HG03095 (cell line): ENCODE results near the gene PPM1D.
"Not testable (repeated sequence)": the region's sequence is repeated elsewhere in the genome, so short reads cannot be mapped to it uniquely, and the experiment has no call there.

Experiments
- ATAC-seq: cut with Tn5 transposase; IDR thresholded peaks from one replicate; pipeline ENCODE4 v1.9.1; 2021; ENCODE audit warnings: moderate library complexity; ENCODE audit not compliant: unreplicated experiment

Gene PPM1D

GRCh38 chr17:60599620-60600489 is at the start of gene PPM1D:
Gene PPM1D (plus strand): TSS chr17:60600193. CDS start chr17:60600415, 222 bp downstream.
- peak; percentile 82 for ATAC-seq

DNA sequence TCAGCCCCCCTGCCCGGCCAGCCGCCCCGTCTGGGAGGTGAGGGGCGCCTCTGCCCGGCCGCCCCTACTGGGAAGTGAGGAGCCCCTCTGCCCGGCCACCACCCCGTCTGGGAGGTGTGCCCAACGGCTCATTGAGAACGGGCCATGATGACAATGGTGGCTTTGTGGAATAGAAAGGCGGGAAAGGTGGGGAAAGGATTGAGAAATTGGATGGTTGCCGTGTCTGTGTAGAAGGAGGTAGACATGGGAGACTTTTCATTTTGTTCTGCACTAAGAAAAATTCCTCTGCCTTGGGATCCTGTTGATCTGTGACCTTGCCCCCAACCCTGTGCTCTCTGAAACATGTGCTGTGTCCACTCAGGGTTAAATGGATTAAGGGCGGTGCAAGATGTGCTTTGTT is 47.7 kb upstream of the PPM1D start:
- not testable (repeated sequence) for ATAC-seq

DNA sequence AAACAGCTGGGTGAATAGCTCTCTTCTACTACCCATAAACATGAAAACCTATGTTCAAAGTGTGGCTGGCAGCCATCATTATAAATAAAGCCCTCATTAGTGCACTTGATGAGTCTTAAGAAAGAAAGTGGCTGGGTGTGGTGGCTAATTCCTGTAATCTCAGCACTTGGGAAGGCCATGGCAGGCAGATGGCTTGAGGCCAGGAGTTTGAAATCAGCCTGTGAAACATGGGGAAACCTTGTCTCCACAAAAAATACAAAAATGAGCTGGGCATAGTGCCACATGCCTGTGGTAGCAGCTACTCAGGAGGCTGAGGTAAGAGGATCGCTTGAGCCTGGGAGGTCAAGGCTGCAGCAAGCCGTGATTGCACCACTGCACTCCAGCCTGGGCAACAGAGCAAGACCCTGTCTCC is 45.6 kb upstream of the PPM1D start:
- ATAC-seq, result no peak

DNA sequence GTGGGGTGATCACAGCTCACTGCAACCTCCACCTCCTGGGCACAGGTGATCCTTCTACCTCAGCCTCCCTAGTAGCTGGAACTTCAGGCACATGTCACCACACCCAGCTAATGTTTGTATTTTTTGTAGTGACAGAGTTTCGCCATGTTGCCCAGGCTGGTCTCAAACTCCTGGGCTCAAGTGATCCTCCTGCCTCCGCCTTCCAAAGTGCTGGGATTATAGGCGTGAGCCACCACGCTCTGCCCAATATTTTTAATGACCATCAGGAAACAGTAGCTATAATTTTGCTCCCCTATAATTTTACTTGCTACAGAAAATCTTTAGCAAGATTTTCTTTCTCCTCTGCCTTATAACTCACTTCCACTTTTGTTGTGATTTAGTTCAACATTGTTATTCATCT is 44.2 kb upstream of the PPM1D start:
- ATAC-seq, result no peak

DNA sequence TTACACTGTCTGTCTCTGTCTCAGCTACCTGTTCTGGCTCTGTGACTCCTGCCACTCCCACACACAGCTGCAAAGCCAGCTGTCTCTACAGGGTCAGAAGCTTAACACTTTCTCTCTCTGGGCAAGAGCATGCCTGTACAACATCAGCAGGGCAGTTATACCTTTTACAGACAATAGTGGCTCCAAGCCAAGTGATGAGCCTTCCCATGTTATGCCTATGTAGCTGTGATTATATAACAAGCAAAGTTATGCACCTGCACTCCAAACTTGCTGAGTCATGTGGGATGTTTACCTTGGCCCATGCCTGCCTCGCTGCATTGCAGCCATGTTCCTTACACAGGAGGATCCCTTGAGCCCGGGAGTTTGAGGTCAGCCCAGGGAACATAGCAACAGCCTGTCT is 42.2 kb upstream of the PPM1D start:
- no peak for ATAC-seq

DNA sequence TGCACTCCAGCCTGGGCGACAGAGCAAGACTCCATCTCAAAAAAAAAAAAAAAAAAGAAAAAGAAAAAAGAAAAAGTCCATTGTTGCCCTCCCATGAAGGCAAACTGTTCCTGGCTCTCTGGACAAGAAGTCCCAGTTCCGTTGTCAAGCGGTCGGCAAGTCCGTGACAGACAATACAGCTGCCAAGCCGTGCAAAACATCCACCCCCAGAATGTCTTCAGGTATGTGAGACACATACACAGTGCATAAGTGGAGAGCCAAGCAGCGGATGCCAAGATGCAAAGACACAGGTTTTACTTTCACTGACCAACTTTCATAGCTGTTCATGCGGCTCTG is 40.4 kb upstream of the PPM1D start:
- no peak for ATAC-seq

DNA sequence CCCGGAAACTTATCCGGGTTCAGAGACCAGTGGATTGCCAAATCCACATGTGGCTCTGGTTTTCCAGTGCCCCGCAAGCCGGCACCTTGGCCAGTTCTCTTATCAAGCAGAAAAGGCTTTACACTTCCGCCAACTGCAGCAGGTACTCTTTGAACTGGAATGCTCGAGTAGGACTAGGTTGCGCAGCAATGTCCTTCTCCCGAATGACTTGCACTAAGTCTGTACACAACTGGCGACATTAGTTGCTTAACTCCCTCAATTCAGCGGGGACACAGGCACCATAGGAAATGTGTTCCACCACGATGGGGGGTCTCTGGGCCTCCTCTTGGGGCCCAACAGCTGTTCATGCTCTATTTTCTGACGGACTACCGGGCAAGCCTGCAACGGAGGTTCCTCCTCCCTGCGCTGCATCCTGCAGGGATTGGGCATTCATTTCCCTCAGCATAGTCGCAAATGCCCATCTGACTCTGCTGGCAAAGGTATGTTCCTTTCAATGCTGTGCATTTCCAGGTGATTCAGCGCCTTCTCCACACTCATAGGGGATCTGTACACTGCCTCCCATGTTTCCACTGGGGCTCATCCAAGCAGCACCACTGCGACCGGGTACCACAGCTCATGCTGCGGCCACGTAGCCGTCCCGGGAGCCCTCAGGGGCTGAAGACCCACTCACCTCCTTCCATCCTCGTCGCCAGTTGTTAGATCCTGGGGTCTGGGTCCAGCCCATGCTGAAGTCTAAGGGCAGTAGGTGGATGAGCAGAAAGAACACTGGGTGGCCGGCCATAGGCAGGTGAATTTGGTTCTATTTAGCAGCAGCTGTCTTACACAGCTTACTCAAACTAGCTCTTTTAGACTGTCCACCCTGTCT is 39.8 kb upstream of the PPM1D start:
- ATAC-seq, result no peak

DNA sequence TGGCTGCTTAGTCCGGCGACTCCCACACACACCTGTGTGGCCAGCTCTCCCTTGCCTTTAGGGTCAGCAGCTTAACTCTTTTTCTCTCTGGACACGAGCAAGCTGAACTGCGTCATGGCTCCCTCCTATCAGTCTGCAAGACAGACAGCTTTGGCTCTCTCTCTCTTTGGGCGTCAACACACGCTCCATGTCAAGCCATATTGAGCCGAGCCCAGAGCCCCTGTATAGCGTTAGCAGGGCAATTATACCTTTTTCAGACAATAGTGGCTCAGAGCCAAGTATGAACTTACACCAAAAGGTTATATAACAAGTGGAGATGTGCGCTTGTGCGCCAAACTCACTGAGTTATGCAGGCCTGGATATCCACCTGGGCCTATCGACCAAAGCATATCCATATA is 39.1 kb upstream of the PPM1D start:
- no peak for ATAC-seq

- no peak for ATAC-seq
Measured at GRCh38 chr17:60562421-60562820, 37.6 kb upstream of the PPM1D start.

GRCh38 chr17:60563743-60564142 is 36.2 kb upstream of the PPM1D start:
- ATAC-seq, result no peak

DNA sequence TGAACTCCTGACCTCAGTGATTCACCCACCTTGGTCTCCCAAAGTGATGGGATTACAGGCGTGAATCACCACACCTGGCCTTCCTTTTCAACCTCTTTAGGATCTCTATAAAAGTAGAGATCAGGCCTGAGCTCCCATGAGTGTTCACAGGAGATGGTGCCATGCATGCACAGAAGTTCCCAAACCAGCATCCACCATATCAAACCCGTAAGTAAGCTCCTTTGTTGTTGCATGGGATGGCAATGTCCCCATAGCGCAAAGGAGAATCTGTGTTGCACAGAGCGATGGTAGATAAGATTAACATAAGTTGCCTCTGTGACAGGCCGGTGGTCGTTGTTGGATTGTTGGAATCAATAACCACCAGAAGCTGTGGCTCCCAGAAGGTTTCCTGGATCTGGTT is 34.8 kb upstream of the PPM1D start:
- ATAC-seq, result no peak

DNA sequence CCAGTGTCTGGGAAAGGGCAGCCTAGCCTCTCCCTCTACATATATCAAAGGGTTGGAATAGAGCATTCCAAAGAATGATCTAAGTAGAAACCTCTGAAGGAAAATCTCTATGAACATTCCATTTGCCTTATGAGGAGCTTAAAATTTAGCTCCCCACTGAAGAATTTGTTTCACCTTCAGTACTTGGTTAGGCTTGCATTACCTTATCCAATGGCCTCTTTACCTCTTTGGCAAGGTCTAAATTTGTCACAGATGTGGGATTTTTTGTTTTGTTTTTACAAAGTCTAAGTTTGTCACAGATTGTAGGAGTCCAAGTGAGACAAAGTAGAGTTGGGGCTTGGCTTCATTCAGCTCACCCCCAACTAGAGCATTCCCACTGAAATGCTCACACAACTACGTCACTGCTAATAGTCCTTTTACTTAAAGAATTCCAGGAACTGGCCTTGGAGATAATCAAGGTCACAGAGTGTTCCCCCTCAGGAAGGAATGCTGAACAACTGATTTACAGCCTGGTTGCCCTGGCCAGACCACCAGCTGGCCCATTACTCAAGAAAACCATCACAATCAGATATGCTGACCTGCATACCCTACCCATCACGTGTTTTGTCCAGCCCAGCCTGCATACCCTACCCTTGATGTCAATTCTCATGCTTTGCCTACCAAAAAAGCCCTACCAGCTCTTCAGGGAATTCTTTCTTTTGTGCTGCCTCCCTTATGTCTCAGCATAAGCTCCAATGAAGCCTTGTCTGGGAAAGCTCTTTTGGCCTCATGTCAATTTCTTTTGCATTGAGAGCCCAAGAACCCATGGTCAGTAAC is 26.5 kb upstream of the PPM1D start:
- ATAC-seq, result no peak

DNA sequence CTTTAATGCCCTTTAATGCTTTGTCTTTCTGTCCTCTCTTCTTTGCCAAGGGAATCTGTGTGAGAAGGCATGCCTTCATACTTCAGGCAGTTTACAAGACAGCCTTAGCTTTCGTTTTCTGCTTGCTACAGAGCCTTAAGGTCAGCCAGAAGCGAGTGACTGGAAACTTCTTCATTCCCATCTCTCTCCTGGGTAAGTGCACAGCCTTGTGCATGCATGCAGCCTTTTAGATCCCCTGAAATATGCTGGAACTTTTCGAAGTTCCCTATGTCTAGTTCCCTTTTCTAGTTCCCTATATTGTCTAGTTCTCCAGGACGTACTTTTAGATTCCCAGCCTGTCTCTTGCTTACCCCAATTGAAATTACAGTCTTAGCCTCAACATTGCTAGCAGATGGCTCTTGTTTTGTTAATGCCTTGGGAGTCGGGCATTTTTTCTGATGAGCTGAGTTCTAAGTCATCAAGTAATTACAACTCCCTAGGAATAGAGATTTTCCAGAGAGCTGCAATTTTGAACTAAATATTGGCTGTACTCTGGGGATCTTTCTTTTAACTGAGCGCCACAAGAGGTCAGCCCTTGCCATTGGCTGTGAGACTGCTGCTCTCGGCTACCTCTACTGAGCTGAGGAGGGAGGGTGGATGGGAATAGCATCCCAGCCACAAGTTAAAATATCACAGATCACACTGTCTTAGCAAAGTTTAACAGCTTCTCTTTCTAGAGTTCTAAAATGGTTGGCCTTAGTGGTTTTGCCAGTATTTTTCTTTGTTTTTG is 22.7 kb upstream of the PPM1D start:
- no peak for ATAC-seq

- ATAC-seq, result no peak
Measured at GRCh38 chr17:60579090-60579489, 20.9 kb upstream of the PPM1D start.

GRCh38 chr17:60579551-60579950 is 20.4 kb upstream of the PPM1D start:
- no peak for ATAC-seq

GRCh38 chr17:60583008-60583407 is 17.0 kb upstream of the PPM1D start:
- ATAC-seq, result no peak

- ATAC-seq, result no peak
Measured at GRCh38 chr17:60585887-60586286, 14.1 kb upstream of the PPM1D start.

GRCh38 chr17:60586288-60586974 is 13.6 kb upstream of the PPM1D start:
- ATAC-seq, result no peak

DNA sequence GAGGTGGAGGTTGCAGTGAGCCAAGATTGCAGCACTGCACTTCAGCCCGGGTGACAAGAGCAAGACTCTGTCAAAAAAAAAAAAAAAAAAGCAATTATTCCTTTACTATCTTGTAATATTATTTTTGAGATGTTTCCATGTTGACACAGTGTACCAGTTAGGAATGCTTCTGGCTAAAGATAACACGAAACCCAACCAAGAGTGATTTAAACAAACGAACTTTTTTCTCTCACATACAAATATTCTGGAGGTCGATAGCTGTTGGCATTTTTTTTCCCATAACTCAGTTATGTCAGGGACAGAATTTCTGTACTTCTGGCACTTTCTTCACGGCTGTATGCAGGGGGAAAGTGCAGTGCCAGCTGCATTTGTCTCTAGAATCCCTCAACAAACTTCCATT is 9.9 kb upstream of the PPM1D start:
- ATAC-seq, result no peak

DNA sequence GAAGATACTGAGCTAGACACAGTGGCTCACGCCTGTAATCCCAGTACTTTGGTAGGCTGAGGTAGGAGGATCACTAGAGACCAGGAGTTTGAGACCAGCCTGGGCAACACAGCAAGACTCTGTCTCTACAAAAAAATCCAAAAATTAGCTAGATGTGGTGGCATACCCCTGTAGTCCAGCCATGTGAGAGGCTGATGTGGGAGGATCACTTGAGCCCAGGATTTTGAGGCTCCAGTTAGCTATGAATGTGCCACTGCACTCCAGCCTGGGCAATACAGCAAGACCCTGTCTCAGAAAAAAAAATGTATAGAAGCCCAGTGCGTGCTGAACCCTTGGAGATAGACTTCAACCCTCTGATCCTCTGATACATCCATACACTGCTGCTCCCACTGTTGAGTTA is 7.2 kb upstream of the PPM1D start:
- ATAC-seq, result no peak
